Hippocampal formation (tissue), 2 donors: ENCODE results near the gene TRIM22.
A peak's percentile ranks its signal among the peaks of the same experiment; 100 is the strongest.
"Not testable (repeated sequence)": the region's sequence is repeated elsewhere in the genome, so short reads cannot be mapped to it uniquely, and the experiment has no call there.

Experiments
- DNase-seq, 2 donors: peaks; one replicate each; lab custom pipeline; 2025; lab: John Stamatoyannopoulos, UW

TRIM22 gene, protein sequence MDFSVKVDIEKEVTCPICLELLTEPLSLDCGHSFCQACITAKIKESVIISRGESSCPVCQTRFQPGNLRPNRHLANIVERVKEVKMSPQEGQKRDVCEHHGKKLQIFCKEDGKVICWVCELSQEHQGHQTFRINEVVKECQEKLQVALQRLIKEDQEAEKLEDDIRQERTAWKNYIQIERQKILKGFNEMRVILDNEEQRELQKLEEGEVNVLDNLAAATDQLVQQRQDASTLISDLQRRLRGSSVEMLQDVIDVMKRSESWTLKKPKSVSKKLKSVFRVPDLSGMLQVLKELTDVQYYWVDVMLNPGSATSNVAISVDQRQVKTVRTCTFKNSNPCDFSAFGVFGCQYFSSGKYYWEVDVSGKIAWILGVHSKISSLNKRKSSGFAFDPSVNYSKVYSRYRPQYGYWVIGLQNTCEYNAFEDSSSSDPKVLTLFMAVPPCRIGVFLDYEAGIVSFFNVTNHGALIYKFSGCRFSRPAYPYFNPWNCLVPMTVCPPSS

DNA sequence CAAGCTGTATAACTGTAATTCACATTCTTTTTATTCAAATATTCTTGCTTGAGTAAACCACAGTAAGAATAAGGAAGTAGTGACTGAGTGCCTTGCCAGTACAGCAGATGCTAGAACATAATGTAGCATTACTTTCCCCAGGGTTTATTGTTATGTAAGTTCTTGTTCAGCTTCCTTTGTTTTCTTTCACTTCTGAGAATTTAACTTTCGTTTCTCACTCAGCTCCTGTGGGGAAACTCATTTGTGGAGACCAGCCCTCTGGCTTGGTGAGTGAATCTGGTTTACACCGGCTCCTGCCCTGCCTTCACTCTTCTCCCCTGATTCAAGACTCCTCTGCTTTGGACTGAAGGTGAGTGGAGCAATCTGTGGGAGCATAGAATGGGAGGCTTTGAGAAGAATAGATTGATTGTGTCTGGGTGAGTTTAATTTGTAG lies at the start of gene TRIM22:
TSS of gene TRIM22 (plus strand) at position 240 of the 433 bp plus-strand sequence. CDS start 6,443 bp downstream, outside the sequence.
- peak in 1 of 2 donors; percentile 73 for DNase-seq

DNA sequence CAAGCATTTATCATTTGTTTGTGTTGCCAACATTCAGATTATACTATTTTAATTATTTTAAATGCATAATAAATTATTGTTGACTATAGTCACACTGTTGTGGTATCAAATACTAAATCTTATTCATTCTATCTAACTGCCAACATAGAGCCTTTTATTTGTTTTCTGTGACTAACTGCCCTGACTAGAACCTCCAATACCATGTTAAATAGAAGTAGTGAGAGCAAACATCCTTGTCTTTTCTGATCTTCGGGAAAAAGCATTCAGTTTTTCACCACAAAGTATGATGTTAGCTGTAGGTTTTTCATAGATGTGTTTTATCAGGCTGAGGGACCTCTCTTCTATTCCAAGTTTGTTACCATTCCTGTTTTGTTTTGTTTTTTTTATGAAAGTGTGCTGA lies 49.6 kb upstream of the TRIM22 start:
- no peak for DNase-seq

DNA sequence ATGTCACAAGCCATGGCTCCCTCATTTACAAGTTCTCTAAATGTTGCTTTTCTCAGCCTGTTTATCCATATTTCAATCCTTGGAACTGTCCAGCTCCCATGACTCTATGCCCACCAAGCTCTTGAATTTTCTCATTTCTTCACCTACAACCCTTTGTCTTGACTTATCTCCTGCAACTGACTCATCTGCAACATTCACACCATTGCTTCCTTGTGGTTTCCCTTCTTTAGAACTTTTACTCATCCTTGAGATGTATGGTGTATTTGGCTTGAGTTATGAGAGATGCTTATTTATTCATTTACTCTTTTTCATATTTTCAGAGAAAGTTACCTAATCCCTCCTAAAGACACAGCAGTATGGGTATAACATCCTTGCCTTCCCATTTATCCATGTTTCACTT lies 46.0 kb upstream of the TRIM22 start:
- no peak for DNase-seq

DNA sequence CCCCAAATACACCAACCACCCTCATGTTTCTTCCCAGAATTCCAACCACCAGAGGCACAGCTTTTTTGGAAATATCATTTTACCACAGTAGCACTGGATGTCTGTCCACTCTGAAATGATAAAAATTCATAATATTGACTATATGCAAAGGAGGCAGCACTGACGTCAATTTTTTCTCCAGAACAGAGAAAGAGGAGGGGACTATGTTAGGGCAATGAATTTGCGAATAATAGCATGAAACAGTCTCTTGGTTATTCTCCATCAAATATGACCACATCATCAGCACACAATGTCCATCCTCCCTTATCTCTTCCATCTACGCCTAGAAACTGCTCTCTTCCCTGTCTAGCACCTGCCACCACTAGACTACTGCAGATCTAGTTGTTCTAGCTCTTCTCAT lies 43.5 kb upstream of the TRIM22 start:
- DNase-seq: no peak

DNA sequence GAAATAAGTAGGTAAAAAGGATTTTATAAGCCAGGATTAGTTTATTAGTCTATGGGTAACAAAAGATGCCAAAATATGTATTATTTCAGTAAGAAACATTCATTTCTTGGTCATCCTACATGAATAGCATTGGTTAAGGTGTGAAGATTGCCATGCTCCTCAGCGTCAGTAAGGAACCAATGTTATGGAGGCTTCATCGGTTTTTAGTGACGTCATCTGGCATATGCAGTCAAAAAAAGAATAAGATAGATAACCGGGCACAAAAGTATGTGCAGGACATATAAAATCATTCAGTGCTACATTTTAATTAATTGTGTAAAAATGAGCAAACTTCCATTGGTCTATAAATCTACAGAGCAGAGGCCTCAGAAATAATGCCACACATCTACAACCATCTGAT lies 34.1 kb upstream of the TRIM22 start:
- no peak for DNase-seq

DNA sequence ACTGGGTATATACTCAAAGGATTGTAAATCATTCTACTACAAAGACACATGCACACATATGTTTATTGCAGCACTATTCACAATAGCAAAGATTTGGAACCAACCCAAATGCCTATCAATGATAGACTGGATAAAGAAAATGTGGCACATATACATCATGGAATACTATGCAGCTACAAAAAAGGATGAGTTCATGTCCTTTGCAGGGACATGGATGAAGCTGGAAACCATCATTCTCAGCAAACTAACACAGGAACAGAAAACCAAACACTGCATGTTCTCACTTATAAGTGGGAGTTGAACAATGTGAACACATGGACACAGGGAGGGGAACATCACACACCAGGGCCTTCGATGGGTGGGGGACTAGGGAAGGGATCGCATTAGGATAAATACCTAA lies 32.6 kb upstream of the TRIM22 start:
- DNase-seq: not testable (repeated sequence)

DNA sequence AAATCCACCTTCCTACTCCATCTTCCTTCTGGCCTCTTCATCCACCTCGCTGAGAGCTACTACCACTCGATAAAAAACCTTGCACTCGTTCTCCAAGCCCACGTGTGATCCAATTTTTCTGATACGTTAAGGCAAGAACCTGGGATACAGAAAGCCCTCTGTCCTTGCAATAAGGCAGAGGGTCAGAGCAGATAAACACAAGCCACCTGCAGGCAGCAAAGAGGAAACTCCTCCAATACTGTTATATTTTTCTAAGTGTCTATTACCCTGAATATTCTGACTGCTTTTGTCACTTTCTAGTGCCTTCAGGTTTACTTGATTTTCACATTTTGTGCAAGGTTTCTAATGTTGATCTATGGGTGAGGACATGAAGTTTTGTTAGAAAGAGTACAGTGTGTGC lies 31.3 kb upstream of the TRIM22 start:
- no peak for DNase-seq

DNA sequence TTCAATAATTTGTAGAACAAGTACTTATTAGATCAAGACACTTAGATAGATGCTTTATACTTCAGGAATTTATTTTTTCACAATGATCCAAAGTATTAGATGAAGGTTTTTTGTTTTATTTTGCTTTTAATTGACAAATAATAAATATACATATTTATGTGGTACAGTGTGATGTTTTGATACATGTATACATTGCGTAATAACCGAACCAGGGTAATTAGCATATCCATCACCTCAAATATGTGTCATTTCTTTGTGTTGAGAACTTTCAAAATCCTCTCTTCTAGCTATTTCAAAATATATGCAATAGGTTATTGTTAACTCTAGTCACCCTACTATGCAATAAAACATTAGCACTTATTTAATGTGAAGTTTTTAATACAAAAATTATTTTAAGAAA lies 26.1 kb upstream of the TRIM22 start:
- DNase-seq: no peak

DNA sequence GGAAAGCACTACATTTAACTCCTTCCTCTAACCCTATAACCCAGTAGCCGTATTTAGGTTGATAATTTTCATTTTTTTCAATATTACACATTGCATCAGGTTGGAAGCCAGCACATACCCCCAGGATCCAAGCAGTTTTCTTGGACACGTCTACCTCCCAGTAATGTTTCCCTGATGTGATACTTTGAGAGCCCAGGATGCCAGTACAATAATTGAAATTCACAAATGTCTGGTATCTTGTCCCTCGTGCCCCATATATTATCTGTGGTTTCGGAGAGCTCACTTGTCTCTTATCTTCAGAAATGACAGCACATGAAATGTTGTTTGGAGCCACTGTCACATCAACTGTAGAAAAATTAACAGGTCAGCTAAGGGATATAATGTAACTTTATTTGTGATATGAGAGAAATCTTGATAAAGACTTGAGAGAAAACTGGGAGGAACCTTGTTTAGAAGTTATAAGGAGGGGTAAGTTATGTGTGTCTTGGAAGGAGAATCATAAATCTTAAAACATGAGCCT lies 24.5 kb upstream of the TRIM22 start:
- DNase-seq: no peak

DNA sequence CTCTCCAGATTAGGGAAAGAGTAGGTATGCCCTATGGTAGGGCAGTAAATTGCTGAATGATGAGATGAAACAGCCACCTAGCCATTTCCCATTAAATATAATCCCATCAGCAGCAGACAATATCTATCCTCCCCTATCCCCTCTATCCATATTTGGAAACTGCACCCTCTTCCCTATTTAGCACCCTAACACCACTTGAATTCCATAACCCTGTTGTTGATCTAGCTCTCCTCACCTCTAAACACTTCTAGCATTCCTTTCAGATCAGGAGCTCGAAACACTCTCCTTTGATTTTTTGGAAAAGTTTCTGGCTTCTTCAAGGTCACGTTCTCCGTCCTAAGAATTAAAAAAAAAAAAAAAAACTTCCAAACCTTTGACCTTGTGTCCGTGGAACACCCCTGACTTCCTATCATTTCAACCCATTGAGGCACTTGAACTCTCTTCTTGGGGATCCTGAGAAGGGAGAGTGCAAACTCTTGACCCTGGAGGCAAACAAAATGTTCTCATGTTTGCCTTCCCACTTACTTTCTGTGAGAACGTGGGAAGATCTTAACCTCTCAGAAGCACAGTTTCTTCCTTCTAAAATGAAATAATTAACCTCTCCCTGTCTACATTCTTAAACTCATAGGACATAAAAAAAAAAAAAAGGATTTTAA lies 23.7 kb upstream of the TRIM22 start:
- DNase-seq: no peak

DNA sequence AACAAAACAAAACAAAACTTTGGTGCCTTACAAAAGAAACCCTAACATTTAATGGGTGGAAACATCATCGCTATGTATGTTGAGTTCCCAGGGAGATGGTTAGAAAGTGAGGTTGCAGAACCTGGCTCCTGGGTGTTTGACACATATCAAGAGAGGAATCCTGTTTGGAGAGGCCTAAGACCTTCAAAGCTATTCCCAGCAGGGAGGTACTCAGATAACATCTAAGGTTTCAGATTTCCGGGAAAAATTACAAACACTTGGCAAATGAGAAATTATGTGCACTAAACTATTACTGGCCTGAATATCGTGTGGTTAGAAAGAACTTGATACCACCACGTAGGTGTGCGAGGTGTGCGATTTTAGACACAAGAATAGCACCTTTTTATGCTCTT lies 23.2 kb upstream of the TRIM22 start:
- DNase-seq: no peak

DNA sequence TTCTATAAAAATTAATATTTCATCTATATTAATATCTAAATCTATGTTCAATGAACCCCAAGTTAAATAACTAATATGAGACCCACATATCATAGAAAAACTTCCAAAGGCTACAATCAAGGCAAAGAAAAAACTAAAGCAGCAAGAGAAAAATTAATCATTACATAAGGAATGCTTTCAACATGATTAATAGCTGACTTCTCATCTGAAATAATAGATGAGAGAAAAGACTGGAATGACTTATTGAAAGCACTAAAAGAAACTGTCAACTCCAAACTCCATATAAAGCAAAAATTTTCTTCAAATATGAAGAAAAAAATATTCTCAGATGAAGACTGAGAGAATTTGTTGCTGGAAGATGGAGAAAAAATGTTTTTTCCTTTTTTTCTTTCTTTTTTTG lies 17.8 kb upstream of the TRIM22 start:
- no peak for DNase-seq

DNA sequence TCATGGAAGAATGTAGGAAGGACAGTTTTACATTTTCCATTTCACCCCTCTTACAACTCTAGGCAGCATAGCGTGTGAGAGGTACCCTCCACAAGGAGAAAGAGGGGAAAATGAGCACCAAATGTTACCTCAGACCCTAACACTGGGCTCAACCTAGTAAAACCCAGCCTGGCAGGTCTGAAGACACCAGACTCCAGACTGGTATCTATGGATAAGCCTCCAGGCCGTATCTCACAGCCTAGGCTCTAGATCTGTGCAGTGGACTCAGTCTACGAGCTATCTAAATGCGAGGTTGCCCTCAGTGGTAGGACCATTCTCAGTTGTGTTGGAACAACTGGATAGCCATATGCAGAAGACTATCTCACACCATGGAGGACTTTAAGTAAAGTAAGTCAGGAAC lies 15.2 kb upstream of the TRIM22 start:
- no peak for DNase-seq

DNA sequence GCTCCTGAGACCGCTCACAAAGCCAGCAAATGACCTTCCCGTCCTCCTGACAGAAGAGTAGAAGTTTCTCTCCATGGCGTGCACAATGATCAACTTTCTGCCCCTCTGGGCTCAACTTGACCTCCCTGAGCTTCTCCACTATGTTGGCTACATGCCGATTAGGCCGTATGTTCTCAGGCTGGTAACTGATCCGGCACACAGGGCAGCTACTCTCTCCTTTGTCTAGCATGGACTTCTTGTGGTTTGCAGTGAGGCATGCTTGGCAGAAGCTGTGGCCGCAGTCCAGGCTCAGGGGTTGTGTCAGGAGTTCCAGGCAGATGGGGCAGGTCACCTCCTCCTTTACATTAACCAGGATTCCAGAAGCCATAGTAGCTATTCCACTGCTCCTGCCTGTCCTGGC lies 9.8 kb upstream of the TRIM22 start:
- no peak for DNase-seq

DNA sequence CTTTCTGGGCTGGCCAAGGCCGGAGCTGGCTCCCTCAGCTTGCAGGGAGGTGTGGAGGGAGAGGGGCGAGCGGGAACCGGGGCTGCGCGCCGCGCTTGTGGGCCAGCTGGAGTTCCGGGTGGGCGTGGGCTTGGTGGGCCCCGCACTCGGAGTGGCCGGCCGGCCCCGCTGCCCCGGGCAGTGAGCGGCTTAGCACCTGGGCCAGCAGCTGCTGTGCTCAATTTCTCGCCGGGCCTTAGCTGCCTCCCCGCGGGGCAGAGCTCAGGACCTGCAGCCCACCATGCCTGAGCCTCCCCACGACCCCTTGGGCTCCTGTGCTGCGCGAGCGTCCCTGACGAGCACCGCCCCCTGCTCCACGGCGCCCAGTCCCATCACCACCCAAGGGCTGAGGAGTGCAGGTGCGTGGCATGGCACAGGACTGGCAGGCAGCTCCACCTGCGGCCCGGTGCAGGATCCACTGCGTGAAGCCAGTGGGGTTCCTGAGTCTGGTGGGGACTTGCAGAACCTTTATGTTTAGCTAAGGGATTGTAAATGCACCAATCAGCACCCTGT lies 6.6 kb upstream of the TRIM22 start:
- DNase-seq: not testable (repeated sequence)

DNA sequence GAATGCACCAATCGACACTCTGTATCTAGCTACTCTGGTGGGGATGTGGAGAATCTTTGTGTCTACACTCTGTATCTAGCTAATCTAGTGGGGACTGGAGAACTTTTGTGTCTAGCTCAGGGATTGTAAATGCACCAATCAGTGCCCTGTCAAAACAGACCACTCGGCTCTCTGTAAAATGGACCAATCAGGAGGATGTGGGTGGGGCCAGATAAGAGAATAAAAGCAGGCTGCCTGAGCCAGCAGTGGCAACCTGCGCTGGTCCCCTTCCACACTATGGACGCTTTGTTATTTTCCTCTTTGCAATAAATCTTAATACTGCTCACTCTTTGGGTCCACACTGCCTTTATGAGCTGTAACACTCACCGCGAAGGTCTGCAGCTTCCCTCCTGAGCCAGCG lies 6.0 kb upstream of the TRIM22 start:
- DNase-seq: not testable (repeated sequence)

DNA sequence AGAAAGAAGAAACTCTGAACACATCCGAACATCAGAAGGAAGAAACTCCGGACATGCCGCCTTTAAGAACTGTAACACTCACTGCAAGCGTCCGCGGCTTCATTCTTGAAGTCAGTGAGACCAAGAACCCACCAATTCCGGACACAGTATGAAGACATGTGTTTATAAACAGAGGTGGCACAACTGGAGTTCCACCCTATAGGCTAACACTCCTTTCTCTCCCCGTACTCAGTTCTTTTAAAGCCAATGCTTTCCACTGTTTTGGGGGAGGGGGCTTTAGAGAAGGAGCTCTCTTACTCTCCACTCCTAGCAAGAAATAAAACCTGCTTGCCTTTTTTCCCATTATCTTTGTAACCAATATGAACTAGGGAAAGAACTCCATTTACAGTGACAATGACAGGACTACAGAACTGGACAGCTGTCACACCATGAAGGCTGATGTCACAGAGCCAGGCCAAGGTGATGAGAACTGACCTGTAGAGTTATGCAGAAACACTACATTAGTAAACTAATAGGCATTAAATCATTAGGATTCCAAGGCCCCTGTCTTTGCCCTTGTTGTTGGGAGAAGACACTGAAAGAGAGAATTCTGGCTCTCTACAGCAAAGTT lies 5.4 kb upstream of the TRIM22 start:
- DNase-seq: no peak

DNA sequence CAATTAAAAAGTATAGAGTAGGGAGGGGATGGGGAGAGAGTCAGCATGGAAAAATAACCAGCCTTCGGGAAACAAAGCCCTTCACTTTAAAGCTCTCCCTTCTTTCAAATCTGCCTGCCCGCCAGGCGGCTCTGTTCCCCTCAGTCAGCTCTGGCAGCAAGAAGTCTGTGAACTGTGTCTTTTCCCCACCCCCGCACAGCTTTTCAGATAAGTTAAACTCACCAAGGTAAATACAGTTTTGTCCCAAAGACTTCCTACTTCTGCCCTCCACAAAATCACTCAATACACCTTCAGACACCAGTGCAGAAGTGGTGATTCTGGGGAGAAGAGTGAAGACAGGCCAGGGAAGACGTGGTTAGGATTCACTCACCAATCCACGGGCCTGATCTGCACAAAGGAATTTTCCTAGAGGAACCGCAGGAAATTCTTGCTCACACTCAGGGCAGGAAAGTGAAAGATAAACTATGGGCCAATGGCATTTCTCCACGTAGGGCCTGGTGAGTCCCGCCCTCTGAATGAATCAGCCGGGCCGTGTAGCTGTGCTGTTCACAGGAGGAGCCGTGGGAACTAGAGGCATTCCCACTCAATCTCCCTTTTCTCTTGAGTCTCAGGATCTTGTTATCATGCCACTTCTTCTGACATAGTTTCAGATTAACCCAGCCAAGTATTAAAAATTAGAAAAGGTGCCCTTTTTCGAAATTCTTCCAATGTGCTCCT lies 4.8 kb upstream of the TRIM22 start, which contains the start of gene TRIM5:
TSS of gene TRIM5 (minus strand) at position 429 of the 717 bp plus-strand sequence. CDS start 4,897 bp downstream, outside the sequence.
- DNase-seq: peak; percentile 7 to 35

DNA sequence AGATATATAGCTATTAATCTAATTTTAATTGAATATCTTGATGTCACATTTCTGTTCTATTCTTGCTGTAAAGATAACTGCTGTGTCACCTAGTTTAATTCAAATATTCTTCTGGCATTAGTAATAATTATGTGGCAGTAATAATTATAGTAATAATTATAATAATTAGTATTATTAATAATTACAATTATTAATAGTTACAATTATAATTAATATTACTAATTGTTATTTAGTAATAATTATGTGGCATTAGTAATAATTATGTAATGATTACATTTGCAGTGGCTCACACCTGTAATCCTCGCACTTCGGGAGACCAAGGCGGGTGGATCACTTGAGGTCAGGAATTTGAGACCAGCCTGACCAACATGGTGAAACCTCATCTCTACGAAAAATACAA lies 3.2 kb upstream of the TRIM22 start:
- DNase-seq: no peak

DNA sequence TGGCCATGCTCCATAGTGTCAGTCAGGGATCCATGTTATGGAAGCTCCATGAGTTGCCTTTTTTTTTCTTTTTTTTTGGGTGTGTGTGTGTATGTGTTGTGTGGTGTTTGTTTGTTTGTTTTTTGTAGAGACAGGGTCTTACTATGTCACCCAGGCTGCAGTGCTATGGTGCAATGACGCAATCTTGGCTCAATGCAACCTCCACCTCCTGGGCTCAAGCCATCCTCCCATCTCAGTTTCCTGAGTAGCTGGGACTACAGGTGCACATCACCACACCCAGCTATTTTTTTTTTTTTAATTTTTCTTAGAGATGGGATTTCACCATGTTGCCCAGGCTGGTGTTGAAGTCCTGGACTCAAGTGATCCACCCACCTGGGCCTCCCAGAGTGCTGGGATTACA lies 1.1 kb upstream of the TRIM22 start:
- no peak for DNase-seq

DNA sequence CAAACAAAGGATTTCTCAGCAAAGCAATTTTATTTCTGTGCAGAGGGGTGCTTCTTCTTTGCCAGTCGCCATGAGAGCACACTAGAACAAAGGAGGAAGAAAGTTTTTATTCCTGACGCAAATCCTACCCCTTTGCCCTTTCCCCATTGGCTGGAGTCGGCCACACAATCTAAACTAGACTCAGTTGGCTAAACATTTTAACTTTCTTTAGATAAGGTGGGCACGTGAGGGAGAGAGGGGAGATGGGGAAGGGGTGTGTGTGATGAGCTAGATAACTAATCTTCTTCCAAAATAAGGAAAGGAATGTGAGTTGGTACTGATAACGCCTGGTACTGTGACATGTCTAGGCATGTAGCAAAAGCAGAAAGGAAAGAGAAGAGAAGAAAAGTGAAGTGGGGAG lies 626 bp downstream of the TRIM22 start:
- peak in 1 of 2 donors; percentile 1 for DNase-seq
